GM12878 (cell line): ENCODE data around the gene HAAO.

Experiments used
- CBX3 ChIP-seq: fragments of 200-600 bp; sonication (generic); IDR thresholded peaks from 2 replicates; pipeline ENCODE4 v1.6.1; 2016; ENCODE audit warnings: low read depth, borderline replicate concordance
- NR2C2 ChIP-seq: IDR thresholded peaks from 2 replicates; pipeline ENCODE4 v1.6.1; 2011; ENCODE audit warnings: borderline replicate concordance, low read depth; ENCODE audit not compliant: control insufficient read depth, insufficient read length
- RCOR1 ChIP-seq: conservative IDR thresholded peaks from 2 replicates; pipeline ENCODE4 v1.6.1; 2012; ENCODE audit warnings: low read depth, low read length, improper control_type of control experiment
- STAT3 ChIP-seq: IDR thresholded peaks from 2 replicates; pipeline ENCODE4 v1.6.1; 2011; ENCODE audit warnings: low read depth, low read length, improper control_type of control experiment
- TAF1 ChIP-seq: IDR thresholded peaks from 2 replicates; pipeline ENCODE4 v1.6.1; 2011; ENCODE audit warnings: mild to moderate bottlenecking, low read depth, low read length, borderline replicate concordance

- TF ChIP-seq RCOR1, result no peak
- no peak for TF ChIP-seq CBX3
- no peak for TF ChIP-seq NR2C2
- TF ChIP-seq STAT3, result no peak
- TF ChIP-seq TAF1, result no peak
Observed at GRCh38 chr2:42813763-42814162, 21.4 kb upstream of the HAAO start.
